ENCODE measurements around the gene DSC2. TPM values are rescaled to one million over a fixed set of nuclear protein-coding genes. Genes with fewer than 3 reads are reported as not detected.

DSC2 gene
- polyA plus RNA-seq, 1 of the 3 experiments (the other 2 are of a cell fraction): not detected

GRCh38 chr18:31116853-31117595 is 14.8 kb upstream of the DSC2 start:
- H3K79me2 ChIP-seq (ENCODE audit: insufficient read depth): no peaks in the 10 kb centered on the region
- no peak for DNase-seq
- no peak overlapping the region for H3K4me2 ChIP-seq
- H4K20me1 ChIP-seq (ENCODE audit: insufficient read depth): no peaks in the 10 kb centered on the region
- no peaks in the 10 kb centered on the region for H3F3A ChIP-seq (replicated peaks; ENCODE audit: insufficient read depth)
- ChIA-PET POLR2A (no interaction called here), CTCF (no interaction called here)
- no peak overlapping the region for H3K9ac ChIP-seq
- no peaks in the 10 kb centered on the region for H3K9me3 ChIP-seq
- no peaks in the 10 kb centered on the region for H3K27me3 ChIP-seq (ENCODE audit: insufficient read depth)
- H2AFZ ChIP-seq (ENCODE audit: low read depth): no peak overlapping the region
- WGBS (ENCODE audit: low lambda C conversion rate): 3% methylated on average over 2 of the region's 2 CpGs
- no peaks in the 10 kb centered on the region for H3K9me2 ChIP-seq
- H3K27ac ChIP-seq (ENCODE audit: low read depth in 2 of 2, low read length in 1 of 2): no peak overlapping the region
- H3K4me1 ChIP-seq (ENCODE audit: control insufficient read depth in 1 of 2, insufficient read depth in 2 of 2, low read depth in 1 of 2, low read length in 1 of 2): no peaks in the 10 kb centered on the region
- TF ChIP-seq, protein P1, sequence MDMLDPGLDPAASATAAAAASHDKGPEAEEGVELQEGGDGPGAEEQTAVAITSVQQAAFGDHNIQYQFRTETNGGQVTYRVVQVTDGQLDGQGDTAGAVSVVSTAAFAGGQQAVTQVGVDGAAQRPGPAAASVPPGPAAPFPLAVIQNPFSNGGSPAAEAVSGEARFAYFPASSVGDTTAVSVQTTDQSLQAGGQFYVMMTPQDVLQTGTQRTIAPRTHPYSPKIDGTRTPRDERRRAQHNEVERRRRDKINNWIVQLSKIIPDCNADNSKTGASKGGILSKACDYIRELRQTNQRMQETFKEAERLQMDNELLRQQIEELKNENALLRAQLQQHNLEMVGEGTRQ (IDR thresholded peaks at IDR 0.05; ENCODE audit: borderline replicate concordance, low read depth, low read length): no peak
- no peak for TF ChIP-seq NFIC (IDR thresholded peaks at IDR 0.05; ENCODE audit: borderline replicate concordance)
- TF ChIP-seq, protein P2, sequence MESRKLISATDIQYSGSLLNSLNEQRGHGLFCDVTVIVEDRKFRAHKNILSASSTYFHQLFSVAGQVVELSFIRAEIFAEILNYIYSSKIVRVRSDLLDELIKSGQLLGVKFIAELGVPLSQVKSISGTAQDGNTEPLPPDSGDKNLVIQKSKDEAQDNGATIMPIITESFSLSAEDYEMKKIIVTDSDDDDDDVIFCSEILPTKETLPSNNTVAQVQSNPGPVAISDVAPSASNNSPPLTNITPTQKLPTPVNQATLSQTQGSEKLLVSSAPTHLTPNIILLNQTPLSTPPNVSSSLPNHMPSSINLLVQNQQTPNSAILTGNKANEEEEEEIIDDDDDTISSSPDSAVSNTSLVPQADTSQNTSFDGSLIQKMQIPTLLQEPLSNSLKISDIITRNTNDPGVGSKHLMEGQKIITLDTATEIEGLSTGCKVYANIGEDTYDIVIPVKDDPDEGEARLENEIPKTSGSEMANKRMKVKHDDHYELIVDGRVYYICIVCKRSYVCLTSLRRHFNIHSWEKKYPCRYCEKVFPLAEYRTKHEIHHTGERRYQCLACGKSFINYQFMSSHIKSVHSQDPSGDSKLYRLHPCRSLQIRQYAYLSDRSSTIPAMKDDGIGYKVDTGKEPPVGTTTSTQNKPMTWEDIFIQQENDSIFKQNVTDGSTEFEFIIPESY (IDR thresholded peaks at IDR 0.05; ENCODE audit: borderline replicate concordance, low read depth): no peak
- TF ChIP-seq JUND (IDR thresholded peaks at IDR 0.05): no peak
- TF ChIP-seq EZH2phosphoT487 (IDR thresholded peaks at IDR 0.05; ENCODE audit: borderline replicate concordance, low read depth): no peak
- no peak for TF ChIP-seq MXI1 (IDR thresholded peaks at IDR 0.05; ENCODE audit: low read depth, low read length)
- no peak for TF ChIP-seq FOXM1 (IDR thresholded peaks at IDR 0.05; ENCODE audit: low read depth)
- no peak for TF ChIP-seq POLR2AphosphoS5 (IDR thresholded peaks at IDR 0.05; ENCODE audit: low read depth, low read length)
- TF ChIP-seq TCF12 (IDR thresholded peaks at IDR 0.05): no peak
- TF ChIP-seq FOSL2 (IDR thresholded peaks at IDR 0.05; ENCODE audit: borderline replicate concordance, low read depth): no peak
- TF ChIP-seq, protein P3, sequence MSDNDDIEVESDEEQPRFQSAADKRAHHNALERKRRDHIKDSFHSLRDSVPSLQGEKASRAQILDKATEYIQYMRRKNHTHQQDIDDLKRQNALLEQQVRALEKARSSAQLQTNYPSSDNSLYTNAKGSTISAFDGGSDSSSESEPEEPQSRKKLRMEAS (IDR thresholded peaks at IDR 0.05; ENCODE audit: low read depth): no peak
- no peak overlapping the region for H3K4me3 ChIP-seq (ENCODE audit: low read depth in 2 of 2, low read length in 1 of 2)
- no peaks in the 10 kb centered on the region for H3K36me3 ChIP-seq (replicated peaks in 1 of 2; ENCODE audit: control insufficient read depth in 1 of 2, insufficient read depth in 2 of 2, low read length in 1 of 2)

- no peaks in the 10 kb centered on the region for H3K9me2 ChIP-seq
- H3F3A ChIP-seq (replicated peaks; ENCODE audit: insufficient read depth): no peaks in the 10 kb centered on the region
- no peak overlapping the region for H3K9ac ChIP-seq
- no peak overlapping the region for H3K27ac ChIP-seq (ENCODE audit: low read depth in 2 of 2, low read length in 1 of 2)
- no peaks in the 10 kb centered on the region for H3K4me1 ChIP-seq (ENCODE audit: control insufficient read depth in 1 of 2, insufficient read depth in 2 of 2, low read depth in 1 of 2, low read length in 1 of 2)
- H3K36me3 ChIP-seq (replicated peaks in 1 of 2; ENCODE audit: control insufficient read depth in 1 of 2, insufficient read depth in 2 of 2, low read length in 1 of 2): no peaks in the 10 kb centered on the region
- ChIA-PET CTCF (interaction anchor here (1.0 kb wide), 1 partner anchor 10 kb away, joined by 3 read pairs; no protein-coding TSS in a partner anchor), POLR2A (no interaction called here)
- no peak for DNase-seq
- no peaks in the 10 kb centered on the region for H4K20me1 ChIP-seq (ENCODE audit: insufficient read depth)
- no peak overlapping the region for H3K4me3 ChIP-seq (ENCODE audit: low read depth in 2 of 2, low read length in 1 of 2)
- H2AFZ ChIP-seq (ENCODE audit: low read depth): no peak overlapping the region
- H3K9me3 ChIP-seq: no peaks in the 10 kb centered on the region
- H3K79me2 ChIP-seq (ENCODE audit: insufficient read depth): no peaks in the 10 kb centered on the region
- no peak overlapping the region for H3K4me2 ChIP-seq
- 10% methylated on average over 2 of the region's 2 CpGs for WGBS (ENCODE audit: low lambda C conversion rate)
- H3K27me3 ChIP-seq (ENCODE audit: insufficient read depth): no peaks in the 10 kb centered on the region
- no peak for TF ChIP-seq RFX5 (IDR thresholded peaks at IDR 0.05; ENCODE audit: low read length)
- TF ChIP-seq, protein P1 (IDR thresholded peaks at IDR 0.05; ENCODE audit: borderline replicate concordance, low read depth, low read length): no peak
- TF ChIP-seq FOXJ3 (CRISPR knock-in tag; IDR thresholded peaks at IDR 0.05): no peak
- no peak for TF ChIP-seq ELF1 (IDR thresholded peaks at IDR 0.05)
- no peak for TF ChIP-seq EP300 (IDR thresholded peaks at IDR 0.05; ENCODE audit: borderline replicate concordance in 1 of 2, low read depth in 1 of 2, low read length in 1 of 2)
- TF ChIP-seq FOSL2 (IDR thresholded peaks at IDR 0.05; ENCODE audit: borderline replicate concordance, low read depth): no peak
- TF ChIP-seq EZH2phosphoT487 (IDR thresholded peaks at IDR 0.05; ENCODE audit: borderline replicate concordance, low read depth): no peak
- TF ChIP-seq RCOR1 (IDR thresholded peaks at IDR 0.05; ENCODE audit: low read length): no peak
- no peak for TF ChIP-seq MXI1 (IDR thresholded peaks at IDR 0.05; ENCODE audit: low read depth, low read length)
- no peak for TF ChIP-seq FOXM1 (IDR thresholded peaks at IDR 0.05; ENCODE audit: low read depth)
- no peak for TF ChIP-seq YY1 (IDR thresholded peaks at IDR 0.05; ENCODE audit: low read depth)
- TF ChIP-seq, protein P4, sequence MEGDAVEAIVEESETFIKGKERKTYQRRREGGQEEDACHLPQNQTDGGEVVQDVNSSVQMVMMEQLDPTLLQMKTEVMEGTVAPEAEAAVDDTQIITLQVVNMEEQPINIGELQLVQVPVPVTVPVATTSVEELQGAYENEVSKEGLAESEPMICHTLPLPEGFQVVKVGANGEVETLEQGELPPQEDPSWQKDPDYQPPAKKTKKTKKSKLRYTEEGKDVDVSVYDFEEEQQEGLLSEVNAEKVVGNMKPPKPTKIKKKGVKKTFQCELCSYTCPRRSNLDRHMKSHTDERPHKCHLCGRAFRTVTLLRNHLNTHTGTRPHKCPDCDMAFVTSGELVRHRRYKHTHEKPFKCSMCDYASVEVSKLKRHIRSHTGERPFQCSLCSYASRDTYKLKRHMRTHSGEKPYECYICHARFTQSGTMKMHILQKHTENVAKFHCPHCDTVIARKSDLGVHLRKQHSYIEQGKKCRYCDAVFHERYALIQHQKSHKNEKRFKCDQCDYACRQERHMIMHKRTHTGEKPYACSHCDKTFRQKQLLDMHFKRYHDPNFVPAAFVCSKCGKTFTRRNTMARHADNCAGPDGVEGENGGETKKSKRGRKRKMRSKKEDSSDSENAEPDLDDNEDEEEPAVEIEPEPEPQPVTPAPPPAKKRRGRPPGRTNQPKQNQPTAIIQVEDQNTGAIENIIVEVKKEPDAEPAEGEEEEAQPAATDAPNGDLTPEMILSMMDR (IDR thresholded peaks at IDR 0.05): no peak
- TF ChIP-seq, protein P5, sequence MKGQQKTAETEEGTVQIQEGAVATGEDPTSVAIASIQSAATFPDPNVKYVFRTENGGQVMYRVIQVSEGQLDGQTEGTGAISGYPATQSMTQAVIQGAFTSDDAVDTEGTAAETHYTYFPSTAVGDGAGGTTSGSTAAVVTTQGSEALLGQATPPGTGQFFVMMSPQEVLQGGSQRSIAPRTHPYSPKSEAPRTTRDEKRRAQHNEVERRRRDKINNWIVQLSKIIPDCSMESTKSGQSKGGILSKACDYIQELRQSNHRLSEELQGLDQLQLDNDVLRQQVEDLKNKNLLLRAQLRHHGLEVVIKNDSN (IDR thresholded peaks at IDR 0.05; ENCODE audit: borderline replicate concordance, low read depth): no peak
- TF ChIP-seq MEF2A (IDR thresholded peaks at IDR 0.05; ENCODE audit: borderline replicate concordance, low read depth): no peak
- TF ChIP-seq POLR2AphosphoS5 (IDR thresholded peaks at IDR 0.05; ENCODE audit: low read depth, low read length): no peak
- TF ChIP-seq CHD2 (IDR thresholded peaks at IDR 0.05; ENCODE audit: low read length, partially characterized antibody): no peak
These were observed 10.6 kb upstream of the DSC2 start for GRCh38 chr18:31112804-31113203.

Measured in SK-N-SH (cell line).